Activated T-cell treated with anti-CD3 and anti-CD28 coated beads, Interleukin-2, amount 50 U/mL, for 48 hours (primary cell): ENCODE measurements around the gene TDRD9.

Source experiments
- DNase-seq, 2 experiments: peaks; one replicate each; pipeline ENCODE4 v3.0.0-alpha.2; 2020

TDRD9 gene

DNA sequence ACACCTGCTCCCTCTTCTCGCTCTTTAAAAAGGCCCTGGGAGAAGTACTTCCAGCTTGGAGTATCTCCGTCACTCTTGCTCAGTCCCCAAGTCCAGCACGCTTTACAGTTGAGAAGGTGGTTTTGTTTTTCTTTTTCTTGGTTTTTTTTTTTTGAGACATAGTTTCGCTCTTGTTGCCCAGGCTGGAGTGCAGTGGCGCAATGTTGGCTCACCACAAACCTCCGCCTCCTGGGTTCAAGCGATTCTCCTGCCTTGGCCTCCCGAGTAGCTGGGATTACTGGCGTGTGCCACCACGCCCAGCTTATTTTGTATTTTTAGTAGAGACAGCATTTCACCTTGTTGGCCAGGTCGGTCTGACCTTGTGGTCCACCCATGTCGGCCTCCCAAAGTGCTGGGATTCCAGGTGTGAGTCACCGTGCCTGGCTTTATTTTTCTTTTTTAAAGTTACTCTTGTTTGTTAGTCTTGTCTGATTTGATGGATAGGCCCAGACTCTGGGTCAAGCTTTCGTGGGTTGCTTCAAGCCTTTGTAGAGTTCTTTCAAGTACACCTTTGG, 1.9 kb downstream of the TDRD9 start:
- DNase-seq, result no peak

DNA sequence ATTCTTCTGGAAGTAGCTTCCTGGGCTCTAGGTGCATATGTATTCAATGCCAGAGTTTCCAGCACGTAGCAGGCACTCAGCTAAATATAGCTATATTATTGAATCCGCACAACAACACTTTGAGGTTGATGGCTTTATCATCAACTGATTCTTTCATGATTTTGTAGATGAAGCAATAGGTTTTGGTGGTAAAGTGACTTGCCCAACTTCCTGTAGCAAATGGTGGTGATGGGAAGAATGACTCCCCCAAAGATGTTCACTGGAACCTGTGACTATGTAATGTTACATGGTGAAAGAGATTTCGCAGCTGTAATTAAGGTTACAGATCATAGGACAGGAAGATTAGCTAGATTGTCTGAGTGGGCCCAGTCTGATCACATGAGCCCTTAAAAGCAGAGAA, 3.2 kb downstream of the TDRD9 start:
- DNase-seq, result no peak

DNA sequence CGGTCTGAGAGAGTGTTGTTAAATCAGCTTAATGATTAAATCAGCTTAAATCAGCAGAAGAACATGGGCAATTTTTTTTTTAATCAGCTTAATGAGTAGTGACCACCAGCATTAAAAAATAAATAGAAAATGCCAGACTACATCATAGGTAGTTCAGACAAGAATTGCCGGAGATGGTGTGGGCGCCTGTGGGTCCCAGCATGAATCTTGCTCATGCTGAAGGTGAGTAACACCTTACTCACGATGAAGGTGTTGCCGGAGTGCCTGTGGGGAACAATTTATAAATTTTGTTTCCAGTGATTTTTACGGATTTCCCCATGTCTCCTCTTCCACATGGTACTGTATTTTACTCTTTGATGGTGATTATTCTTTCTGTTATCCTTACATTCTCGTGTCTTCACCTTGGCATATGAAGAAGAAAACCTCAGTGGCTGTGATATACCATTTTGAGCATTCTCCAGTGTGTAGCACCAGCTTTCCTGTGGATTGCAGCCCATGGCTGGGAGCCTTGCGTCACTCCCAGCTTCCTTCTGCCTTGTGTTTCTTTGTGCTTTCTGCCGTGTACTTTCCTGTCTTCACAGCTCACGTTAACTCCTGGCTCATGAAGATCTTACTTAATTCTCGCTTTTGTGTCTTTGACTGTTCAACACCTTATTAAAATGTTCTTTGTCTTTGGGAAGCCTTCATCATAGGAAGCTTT, 4.7 kb downstream of the TDRD9 start:
- no peak for DNase-seq

DNA sequence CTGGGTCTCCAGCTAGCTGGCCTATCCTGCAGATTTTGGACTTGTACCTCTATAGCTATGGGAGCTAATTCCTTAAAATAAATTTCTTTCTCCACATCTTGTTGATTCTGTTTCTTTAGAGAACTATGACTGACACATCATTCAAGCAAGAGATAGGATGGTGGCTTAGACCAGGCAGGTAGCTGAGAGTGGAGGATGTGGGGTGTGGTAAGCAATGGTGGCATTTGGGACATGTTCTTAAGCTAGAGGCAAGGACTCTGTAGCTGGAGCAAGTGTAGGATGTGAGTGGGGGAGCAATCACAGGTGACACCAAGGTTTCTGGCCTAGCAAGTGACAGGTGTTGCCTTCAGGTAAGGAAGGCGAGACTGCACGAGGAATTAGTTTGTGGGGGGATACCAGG, 6.8 kb downstream of the TDRD9 start:
- no peak for DNase-seq

DNA sequence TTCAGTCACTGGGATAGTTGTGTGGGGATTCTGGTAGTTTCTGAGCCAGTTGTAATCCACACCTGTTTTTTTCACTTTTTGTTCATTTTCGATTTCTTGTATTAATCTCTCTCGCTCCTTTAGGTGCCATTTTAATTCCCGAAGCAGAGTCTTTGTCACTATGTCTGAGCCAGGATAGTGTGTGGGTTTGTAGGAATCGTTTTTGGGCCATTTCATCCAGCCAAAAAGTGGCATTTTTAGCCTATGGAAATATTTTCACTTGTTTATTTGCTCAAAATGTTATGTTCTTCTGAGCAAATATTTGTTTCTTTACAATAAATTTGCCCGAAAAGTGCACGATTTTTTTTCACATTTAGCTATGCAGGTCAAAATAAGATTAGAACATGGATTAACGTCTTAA, 13.2 kb downstream of the TDRD9 start:
- no peak for DNase-seq

DNA sequence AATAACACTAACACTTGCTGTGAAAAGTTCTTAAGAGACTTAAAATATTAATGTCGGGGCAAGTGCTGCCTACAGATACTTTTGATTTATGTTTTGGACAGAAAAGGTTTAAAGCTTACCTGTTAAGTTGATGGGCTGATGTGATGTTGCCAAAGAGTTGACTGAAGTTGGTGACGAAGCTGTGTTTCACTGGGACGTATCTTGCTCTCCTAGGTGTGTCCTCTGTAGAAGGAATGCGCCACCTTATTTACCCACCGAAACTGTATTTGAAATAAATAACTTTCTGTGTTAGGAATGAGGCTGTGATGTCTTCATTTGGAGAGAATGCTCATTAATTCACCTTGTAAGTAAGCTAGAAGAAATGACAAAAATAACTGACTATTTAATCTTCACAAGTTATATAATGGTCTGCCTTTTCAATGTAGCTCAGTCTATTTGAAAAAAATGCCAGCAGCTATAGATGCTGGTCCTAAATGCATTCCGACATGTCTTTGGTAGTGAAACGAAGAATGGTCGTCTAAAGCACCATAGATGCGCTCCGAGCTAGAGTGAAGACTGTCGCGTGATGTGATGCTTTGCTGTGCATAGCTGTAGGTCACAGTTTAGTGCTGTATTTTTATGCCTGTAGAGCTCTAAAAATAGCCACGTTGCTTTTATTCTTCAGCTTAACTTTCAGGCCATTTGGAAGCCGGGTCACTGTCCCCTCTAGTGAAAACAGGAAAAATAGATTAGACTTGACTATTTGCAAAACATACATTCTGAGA, 13.9 kb downstream of the TDRD9 start, which contains the start of gene RD3L:
TSS of gene RD3L (minus strand) at position 557 of the 764 bp plus-strand sequence. CDS start 834 bp downstream, outside the sequence.
- DNase-seq, result no peak

DNA sequence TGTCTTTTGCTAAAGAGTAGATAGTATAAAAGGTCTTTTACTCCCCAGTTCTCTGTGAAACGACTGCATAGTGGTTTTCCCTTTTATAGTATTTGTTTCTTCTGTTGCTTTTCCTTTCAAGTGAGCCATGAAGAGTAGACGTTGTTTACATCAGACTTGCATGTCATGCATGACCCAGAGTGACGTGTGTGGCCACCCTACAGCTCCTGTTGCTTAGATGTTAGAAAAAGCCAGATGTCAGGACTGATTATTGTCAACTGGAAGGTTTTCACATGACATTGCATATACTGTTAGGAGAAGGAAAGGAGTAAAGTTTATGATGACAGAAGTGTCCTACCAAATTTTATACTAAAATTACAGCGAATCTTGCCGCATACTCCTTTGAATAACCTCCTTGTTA, 15.4 kb downstream of the TDRD9 start:
- DNase-seq, result no peak

DNA sequence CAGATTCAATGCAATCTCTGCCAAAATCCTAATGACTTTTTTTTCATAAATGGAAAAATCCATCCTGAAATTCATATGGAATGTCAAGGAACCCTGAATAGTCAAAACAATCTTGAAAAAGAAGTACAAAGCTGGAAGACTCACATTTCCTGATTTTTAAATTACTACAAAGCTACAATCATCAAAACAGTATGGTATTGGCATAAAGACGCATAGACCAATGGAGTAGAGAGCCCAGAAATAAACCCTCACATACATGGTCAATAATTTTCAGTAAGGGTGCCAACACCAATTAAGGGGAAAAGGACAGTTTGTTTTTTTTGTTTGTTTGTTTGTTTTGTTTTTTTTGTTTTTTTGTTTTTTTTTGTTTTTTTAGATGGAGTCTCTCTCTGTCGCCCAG, 18.7 kb downstream of the TDRD9 start:
- DNase-seq, result no peak

DNA sequence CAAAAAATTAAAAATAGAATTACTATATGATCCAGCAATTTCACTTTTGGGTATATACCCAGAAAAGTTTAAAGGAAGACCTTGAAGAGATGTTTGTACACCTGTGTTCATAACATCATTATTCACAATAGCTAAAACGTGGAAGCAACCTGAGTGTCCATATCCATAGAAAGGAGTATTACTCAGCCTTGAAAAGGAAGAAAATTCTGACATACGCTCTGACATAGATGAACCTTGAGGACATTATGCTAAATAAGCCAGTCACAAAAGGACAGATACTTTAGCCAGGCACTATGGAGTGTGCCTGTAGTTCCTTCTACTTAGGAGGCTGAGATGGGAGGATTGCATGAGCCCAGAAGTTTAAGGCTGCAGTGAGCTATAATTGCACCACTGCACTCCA, 20.2 kb downstream of the TDRD9 start:
- DNase-seq, result no peak

DNA sequence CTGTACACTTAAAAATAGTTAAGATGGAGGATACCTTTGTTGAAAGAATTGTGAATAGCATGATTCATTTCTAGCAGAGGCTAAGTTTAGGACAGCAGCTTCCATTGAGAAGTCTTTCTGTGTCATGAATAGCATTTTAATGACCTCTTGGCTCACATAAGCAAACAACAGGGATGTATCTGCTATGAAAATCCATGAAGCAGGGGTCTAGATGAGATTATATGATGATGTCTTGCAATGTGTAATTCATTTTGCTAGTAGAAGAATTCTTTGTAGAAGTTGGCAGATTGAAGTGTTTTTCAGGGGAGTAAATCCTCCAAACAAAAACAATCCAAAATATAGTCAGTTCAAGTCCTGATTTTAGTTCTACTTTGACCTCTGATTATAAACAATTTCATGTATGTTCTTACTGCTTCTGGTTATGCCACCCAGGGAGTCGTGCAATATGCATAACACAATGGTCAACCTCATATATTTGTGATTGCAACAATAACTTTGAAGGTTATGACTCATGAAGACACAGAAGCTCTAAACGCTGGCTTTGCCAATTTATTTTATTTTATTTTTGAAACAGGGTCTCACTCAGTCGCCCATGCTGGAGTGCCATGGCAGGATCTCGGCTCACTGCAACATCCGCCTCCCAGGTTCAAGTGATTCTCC, 21.0 kb downstream of the TDRD9 start:
- no peak for DNase-seq

DNA sequence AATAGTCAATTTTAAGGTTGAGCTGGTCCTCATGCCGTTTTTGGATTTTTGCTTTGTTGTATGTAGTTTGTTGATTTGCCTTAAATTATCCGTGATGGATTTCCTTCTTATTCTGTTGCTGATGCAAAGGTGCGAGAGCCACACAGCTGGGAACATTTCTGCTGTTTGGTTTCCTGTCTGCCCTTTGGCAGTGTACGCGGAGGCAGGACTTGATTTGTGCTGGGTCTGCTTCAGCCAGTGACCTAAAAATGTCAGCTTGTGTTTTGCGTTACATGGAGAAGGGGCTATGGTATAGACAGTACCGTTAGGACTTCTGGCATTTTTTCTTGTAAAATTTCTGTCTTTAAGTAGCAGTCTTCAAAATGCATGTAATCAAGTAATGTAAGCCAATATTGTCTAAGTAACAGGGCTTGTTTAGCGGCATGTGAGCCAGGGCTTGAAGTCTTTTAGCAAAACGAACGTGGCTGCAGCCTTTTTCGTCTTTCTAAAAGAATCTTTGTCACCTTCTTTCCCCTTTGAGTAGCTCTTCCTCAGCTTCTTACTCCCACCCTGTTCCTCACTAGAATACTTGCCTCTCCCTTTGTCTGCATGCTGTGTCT, 32.3 kb downstream of the TDRD9 start:
- DNase-seq, result no peak

DNA sequence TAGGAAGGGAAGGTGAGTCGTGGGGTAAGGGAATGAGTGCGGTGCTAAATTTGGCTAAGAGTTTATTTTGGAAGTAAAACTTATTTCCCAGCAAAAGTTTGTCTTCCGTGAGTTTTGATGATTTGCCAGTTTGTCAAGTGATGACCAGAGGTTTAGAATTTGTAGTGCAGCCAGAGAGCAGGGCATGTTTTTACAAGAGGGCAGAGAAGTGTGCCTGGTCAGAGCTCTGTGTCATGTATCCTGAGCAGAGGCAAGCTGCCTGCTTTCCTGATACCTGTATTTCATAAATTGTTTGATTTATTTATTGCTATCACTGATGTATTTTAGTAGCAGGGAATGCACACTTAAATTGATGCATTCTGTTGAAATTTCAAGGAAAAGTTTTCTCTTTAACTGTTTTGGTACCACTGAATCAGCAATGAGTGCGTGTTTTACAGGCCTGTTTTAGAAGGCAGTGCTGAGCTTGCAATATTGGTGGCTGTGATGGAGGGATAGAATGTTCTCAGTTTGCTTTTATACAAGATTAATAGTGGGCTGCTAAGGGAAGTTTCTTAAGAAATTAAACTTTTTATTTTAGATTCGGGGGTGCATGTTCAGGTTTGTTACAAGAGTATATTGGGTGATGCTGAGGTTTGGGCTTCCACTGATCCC, 33.8 kb downstream of the TDRD9 start:
- no peak for DNase-seq

DNA sequence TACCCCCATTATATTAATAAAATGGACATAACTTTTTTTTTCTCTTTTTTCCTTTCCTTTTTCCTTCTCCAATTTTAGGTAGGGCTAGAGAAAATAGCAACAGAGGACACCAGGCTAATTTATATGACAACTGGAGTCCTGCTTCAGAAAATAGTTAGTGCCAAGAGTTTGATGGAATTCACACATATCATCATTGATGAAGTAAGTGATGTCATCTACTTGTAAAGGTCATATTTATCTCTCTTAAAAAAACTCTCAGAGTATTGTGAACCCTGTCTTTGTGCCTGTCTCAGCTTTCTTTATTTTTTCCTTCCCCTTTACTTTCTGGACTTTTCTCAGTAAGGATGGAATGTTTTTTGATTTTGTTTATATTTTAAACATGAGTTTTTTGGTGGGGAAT, 38.4 kb downstream of the TDRD9 start:
- DNase-seq, result no peak

DNA sequence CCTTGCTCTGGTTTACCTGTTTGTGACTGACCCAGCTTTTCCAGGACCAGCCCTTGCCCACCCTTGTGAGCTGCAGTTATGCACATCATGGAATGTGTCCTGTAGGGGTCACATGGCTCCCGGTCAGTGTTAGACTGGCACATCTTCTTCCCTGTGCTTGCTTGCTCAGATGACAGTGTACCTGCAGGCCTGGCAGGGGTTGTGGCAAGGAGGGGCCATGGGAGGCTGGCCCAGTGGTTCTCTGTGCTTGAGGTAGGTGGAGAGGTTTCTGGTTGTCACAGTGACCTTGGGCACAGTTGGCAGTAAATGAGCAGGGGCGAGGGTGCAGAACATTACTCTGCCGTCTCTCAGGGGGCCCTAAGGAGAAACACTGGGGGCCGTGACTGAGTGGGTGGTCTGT, 41.7 kb downstream of the TDRD9 start:
- no peak for DNase-seq

DNA sequence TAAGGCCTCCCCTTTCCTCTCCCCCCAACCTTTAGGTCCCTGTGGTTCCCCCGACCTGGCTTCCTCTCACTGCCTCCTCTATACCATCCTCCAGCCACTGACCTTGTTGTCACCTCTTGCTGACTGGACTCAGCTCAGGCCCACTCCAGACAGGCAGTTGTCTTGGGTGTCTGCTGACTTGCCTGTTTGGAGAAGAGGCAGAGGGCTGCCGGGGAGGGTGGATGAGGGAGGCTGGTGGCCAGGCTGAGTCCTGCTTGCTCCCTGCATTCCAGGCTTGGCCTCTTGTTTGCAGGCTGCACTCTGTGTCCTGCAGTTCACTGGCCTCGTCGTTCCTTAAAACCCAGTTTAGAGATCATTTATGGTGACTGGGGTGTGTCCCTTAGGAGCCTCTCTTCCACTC, 45.1 kb downstream of the TDRD9 start:
- no peak for DNase-seq

DNA sequence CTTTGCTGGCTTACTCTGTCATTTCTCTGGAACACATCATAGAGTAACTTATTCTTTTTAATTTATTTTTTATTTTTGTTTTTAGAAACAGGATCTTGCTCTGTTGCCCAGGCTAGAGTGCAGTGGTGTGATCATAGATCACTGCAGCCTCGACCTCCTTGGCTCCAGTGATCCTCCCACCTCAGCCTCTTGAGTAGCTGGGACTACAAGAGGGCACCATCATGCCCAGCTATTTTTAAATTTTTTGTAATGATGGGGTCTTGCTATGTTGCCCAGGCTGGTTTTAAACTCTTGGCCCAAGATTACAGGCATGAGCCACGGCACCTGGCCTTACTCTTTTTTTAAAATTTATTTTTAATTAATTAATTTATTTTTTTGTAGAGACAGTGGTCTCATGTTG, 46.3 kb downstream of the TDRD9 start:
- no peak for DNase-seq

DNA sequence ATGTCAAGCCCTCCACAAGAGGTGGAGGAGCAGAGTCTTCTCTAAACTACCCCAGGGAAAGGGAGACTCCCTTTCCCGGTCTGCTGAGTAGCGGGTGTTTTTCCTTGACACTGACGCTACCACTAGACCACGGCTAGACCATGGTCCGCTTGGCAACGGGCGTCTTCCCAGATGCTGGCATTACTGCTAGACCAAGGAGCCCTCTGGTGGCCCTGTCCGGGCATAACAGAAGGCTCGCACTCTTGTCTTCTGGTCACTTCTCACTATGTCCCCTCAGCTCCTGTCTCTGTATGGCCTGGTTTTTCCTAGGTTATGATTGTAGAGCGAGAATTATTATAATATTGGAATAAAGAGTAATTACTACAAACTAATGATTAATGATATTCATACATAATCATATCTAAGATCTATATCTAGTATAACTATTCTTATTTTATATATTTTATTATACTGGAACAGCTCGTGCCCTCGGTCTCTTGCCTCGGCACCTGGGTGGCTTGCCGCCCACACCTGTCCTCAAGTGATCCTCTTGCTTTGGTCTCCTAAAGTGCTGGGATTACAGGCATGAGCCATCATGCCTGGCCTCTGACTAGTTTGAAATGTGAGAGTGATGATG, 52.5 kb downstream of the TDRD9 start:
- peak in 1 of 2 experiments; percentile 18 for DNase-seq

DNA sequence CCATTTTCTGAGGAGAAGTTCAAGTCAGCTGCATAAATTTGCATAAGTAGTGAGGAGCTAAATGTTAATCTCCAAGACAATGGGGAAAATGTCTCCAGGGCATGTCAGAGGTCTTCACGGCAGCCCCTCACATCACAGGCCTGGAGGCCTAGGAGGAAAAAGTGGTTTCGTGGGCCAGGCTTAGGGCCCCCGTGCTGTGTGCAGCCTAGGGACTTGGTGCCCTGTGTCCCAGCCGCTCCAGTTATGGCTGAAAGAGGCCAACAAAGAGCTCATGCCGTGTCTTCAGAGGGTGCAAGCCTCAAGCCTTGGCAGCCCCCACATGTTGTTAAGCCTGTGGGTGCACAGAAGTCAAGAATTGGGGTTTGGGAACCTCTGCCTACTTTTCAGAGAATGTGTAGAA, 55.9 kb downstream of the TDRD9 start:
- DNase-seq, result no peak

DNA sequence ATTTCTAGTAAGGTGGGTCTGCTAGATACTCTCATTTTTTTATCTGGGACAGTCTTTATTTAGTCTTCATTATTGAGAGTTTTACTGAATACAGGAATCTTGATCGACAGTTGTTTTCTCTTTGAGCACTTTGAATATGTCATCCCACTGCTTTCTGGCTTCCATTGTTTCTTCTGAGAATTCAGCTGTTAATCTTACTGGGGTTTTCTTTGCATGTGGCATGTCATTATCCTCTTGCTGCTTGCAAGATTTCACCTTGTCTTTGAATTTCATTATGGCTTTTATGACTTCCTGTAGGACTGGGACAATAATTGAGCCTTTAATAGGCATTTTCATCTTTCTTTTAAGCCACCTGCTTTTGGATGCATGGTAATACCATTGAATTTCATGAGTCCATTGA, 60.8 kb downstream of the TDRD9 start:
- DNase-seq, result no peak

DNA sequence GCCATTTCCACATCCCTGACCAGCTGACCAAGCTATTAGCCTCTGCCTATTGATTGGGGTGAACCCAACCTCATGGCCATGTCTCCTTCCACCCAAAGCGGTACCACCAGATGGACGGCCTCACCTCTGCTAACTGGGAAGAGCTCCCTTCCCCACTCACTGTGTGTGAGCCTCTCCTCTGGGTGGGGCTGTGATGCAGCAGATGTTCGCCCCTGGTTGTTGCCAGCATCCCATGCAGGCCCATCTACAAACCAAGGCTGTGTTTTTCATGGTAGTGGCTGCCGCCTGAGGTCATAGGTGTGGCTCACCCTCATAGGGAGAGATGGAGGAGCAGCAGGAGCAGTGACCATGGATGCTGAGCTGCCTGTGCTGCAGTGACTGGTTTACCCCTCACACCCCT, 61.7 kb downstream of the TDRD9 start:
- no peak for DNase-seq

DNA sequence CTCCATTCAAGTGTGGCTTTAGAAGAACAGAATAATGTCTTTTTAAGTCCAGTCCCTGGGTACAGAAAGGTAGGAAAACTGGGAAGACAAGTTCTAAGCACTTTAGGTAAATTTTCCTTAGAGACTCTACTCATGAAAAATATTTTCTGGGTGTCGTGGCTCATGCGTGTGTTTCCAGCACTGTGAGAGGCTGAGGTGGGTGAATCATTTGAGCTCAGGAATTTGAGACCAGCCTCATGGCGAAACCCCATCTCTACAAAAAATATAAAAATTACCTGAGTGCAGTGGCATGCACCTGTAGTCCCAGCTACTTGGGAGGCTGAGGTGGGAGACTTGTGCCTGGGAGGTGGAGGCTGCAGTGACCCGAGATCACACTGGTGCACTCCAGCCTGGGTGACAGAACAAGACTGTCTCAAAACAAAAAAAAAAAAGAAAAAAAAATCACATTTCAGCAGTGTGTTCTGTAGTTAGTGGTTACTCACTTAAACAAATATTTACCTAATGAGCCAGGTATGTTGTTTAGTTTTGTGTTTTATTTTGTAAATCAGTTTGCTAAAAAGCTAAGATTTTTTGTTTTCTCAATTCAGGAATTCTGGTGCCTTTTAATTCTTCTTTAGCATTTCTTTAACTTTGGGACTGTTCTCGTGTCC, 66.4 kb downstream of the TDRD9 start:
- no peak for DNase-seq

DNA sequence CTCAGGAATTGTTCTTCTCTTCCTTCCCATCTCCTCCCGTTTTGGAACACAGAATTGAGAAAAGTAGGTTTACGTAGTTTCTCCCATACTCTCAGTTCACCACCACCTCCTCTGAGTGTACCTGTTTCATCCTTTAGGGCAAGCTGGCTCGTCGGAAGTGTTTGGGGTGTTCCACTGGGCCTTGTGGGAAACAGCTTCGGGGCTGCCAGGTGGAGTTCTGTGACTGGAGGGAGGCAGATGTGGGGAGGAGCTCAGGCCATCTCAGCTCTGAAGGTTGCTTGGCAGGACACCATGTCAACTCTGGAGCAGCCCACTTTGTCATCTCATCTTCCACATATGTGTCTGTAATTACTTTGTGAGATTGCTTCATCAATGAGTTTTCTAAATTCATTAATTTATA, 67.6 kb downstream of the TDRD9 start:
- DNase-seq, result no peak
